CD14-positive monocyte (primary cell): ENCODE data around the gene PYGO2. TPM values are rescaled to one million over a fixed set of nuclear protein-coding genes. Genes with fewer than 3 reads are reported as not detected.

Source experiments
- DNase-seq, 3 donors: peaks; one replicate each; pipeline ENCODE4 v3.0.0-alpha.2; 2011 to 2022
- H2AFZ ChIP-seq: 2 replicates; pipeline ENCODE4 v1.6.0; 2012; ENCODE audit warnings: mild to moderate bottlenecking, low read depth, low read length, inconsistent platforms; ENCODE audit not compliant: insufficient read depth, poor library complexity, severe bottlenecking
- H3K27ac ChIP-seq, 2 donors: 1 replicate in 1 of 2; 2 replicates in 1 of 2; pipeline ENCODE4 v1.5.1; 2012 to 2013; ENCODE audit warnings: low read length in 2 of 2, control low read depth in 1 of 2, inconsistent platforms in 1 of 2, low read depth in 1 of 2, mild to moderate bottlenecking in 1 of 2
- H3K27me3 ChIP-seq, 2 donors: one replicate each; pipeline versions ENCODE4 v1.6.0 to v1.6.1; 2011 to 2013; ENCODE audit warnings: low read length in 2 of 2; ENCODE audit not compliant: control insufficient read depth in 2 of 2, insufficient read depth in 2 of 2
- H3K36me3 ChIP-seq, 2 donors: replicated peaks in 1 of 2; 1 replicate in 1 of 2; 2 replicates in 1 of 2; pipeline versions ENCODE4 v1.5.1 to v1.6.1; 2012 to 2013; ENCODE audit warnings: low read length in 2 of 2, control low read depth in 1 of 2, inconsistent platforms in 1 of 2, mild to moderate bottlenecking in 1 of 2; ENCODE audit not compliant: insufficient read depth in 2 of 2, control insufficient read depth in 1 of 2
- H3K4me1 ChIP-seq, 2 donors: 1 replicate in 1 of 2; 2 replicates in 1 of 2; pipeline versions ENCODE4 v1.5.1 to v1.6.1; 2012 to 2013; ENCODE audit warnings: low read length in 2 of 2, control low read depth in 1 of 2, inconsistent platforms in 1 of 2, mild to moderate bottlenecking in 1 of 2, moderate library complexity in 1 of 2; ENCODE audit not compliant: insufficient read depth in 2 of 2, control insufficient read depth in 1 of 2
- H3K4me2 ChIP-seq: replicated peaks from 2 replicates; pipeline ENCODE3; 2012; ENCODE audit warnings: low read length, moderate library complexity, mild to moderate bottlenecking; ENCODE audit not compliant: poor library complexity, severe bottlenecking; ENCODE audit errors: extremely low read depth
- H3K4me3 ChIP-seq, 3 experiments: fragments of 200-600 bp in 1 of 3; sonication (generic) in 1 of 3; replicated peaks in 1 of 3; 1 replicate in 2 of 3; 2 replicates in 1 of 3; pipeline ENCODE4 v1.5.1; 2011 to 2013; ENCODE audit warnings: low read length in 3 of 3, mild to moderate bottlenecking in 3 of 3, control low read depth in 2 of 3, low read depth in 2 of 3, inconsistent platforms in 1 of 3, moderate library complexity in 1 of 3
- H3K79me2 ChIP-seq: 2 replicates; pipeline ENCODE4 v1.6.0; 2012; ENCODE audit warnings: mild to moderate bottlenecking, control low read depth, inconsistent platforms, low read length, moderate library complexity; ENCODE audit not compliant: insufficient read depth
- H3K9ac ChIP-seq: 2 replicates; pipeline ENCODE4 v1.6.0; 2017; ENCODE audit warnings: low read length, mild to moderate bottlenecking; ENCODE audit not compliant: insufficient read depth, poor library complexity, severe bottlenecking
- H3K9me3 ChIP-seq, 2 donors: replicated peaks in 1 of 2; 1 replicate in 1 of 2; 2 replicates in 1 of 2; pipeline versions ENCODE4 v1.5.1 to v1.6.1; 2012 to 2013; ENCODE audit warnings: low read length in 2 of 2, control low read depth in 1 of 2; ENCODE audit not compliant: control insufficient read depth in 1 of 2, insufficient read depth in 1 of 2
- H4K20me1 ChIP-seq: 2 replicates; pipeline ENCODE4 v1.6.0; 2012; ENCODE audit warnings: mild to moderate bottlenecking, low read length, control low read depth, moderate library complexity; ENCODE audit not compliant: insufficient read depth
- H3K27ac Mint-ChIP-seq, 7 donors: one replicate each; pipeline ENCODE4 v1.8.0; 2020; ENCODE audit warnings: mild to moderate bottlenecking in 7 of 7, mixed read lengths in 7 of 7, moderate library complexity in 6 of 7, inconsistent platforms in 2 of 7
- H3K27me3 Mint-ChIP-seq, 3 donors: one replicate each; pipeline ENCODE4 v1.8.0; 2021 to 2022; ENCODE audit warnings: low read depth in 3 of 3, mild to moderate bottlenecking in 3 of 3, mixed read lengths in 3 of 3, moderate library complexity in 3 of 3, inconsistent platforms in 1 of 3
- H3K36me3 Mint-ChIP-seq, 2 donors: one replicate each; pipeline ENCODE4 v1.8.0; 2020; ENCODE audit warnings: mixed read lengths in 2 of 2, inconsistent platforms in 1 of 2, mild to moderate bottlenecking in 1 of 2
- H3K4me1 Mint-ChIP-seq: one replicate; pipeline ENCODE4 v1.8.0; 2020; ENCODE audit warnings: mild to moderate bottlenecking, mixed read lengths
- H3K4me3 Mint-ChIP-seq, 2 donors: one replicate each; pipeline ENCODE4 v1.8.0; 2020; ENCODE audit warnings: mild to moderate bottlenecking in 2 of 2, mixed read lengths in 2 of 2, moderate library complexity in 1 of 2
- H3K9me3 Mint-ChIP-seq, 7 donors: one replicate each; pipeline ENCODE4 v1.8.0; 2020 to 2022; ENCODE audit warnings: mixed read lengths in 7 of 7, mild to moderate bottlenecking in 6 of 7, moderate library complexity in 6 of 7, inconsistent platforms in 2 of 7
- CTCF ChIP-seq: fragments of 200-600 bp; IDR thresholded peaks from one replicate; pipeline ENCODE4 v1.8.0; 2022; ENCODE audit warnings: antibody characterized with exemption, mild to moderate bottlenecking
- WGBS: methylation state at CpG from one replicate; pipeline ENCODE4 v1.1.5; 2013; ENCODE audit warnings: missing lambda C conversion rate; ENCODE audit not compliant: insufficient coverage; 5-methylcytosine and 5-hydroxymethylcytosine counted together
- intact Hi-C, 2 donors: fragments of 100-400 bp; cut with micrococcal nuclease; formaldehyde crosslinking; loops; one replicate each; pipeline versions ENCODE4 v1.15.0 to v1.15.1; 2023
- polyA plus RNA-seq, 3 donors: library from polyadenylated mRNA; depleted of rRNA in 1 of 3; unstranded in 2 of 3; stranded (reverse) in 1 of 3; fragments of 300-500 nt in 2 of 3; fragments of >200 nt in 1 of 3; fragmentation: Illumina TruSeq in 2 of 3; gene quantifications; 1 replicate in 2 of 3; 2 replicates in 1 of 3; pipeline ENCODE4 v1.2.3, GENCODE V29; 2012 to 2021

The PYGO2 gene
- polyA plus RNA-seq, 3 donors, result 8.2 to 12.5 (median 12.0) TPM

- H3K27ac ChIP-seq, result no peak overlapping the region
- H3K9me3 ChIP-seq, result no peaks in the 10 kb centered on the region
- no peaks in the 10 kb centered on the region for H3K27me3 ChIP-seq
- Mint-ChIP-seq H3K4me3 (no peak overlapping the region), H3K4me1 (peaks cover 52% of the 10 kb centered on the region), H3K36me3 (peaks cover 26 to 33% of the 10 kb centered on the region in 2 donors), H3K27ac (peak overlapping the region in 1 of 7 donors; percentile 21), H3K27me3 (peaks cover 0 to 5% (median 1%) of the 10 kb centered on the region in 3 donors), H3K9me3 (no peaks in the 10 kb centered on the region)
- no peak overlapping the region for H3K4me3 ChIP-seq
- 90% methylated on average over 2 of the region's 2 CpGs for WGBS
- no peak overlapping the region for H3K9ac ChIP-seq
- H4K20me1 ChIP-seq, result peaks cover 36% of the 10 kb centered on the region
- peaks cover 17 to 31% of the 10 kb centered on the region in 2 donors for H3K36me3 ChIP-seq
- TF ChIP-seq CTCF, result no peak
- intact Hi-C loops, result no loop called here
- H3K4me2 ChIP-seq, result no peak overlapping the region
- no peak for DNase-seq
- H2AFZ ChIP-seq, result no peak overlapping the region
- H3K4me1 ChIP-seq, result peaks cover 29 to 45% of the 10 kb centered on the region in 2 donors
- H3K79me2 ChIP-seq, result peaks cover 33% of the 10 kb centered on the region
These were observed 8.0 kb downstream of the PYGO2 start for GRCh38 chr1:154953611-154954038.

- 84% methylated on average over 4 of the region's 6 CpGs for whole genome bisulfite sequencing
- Histone ChIP-seq H3K4me3 (no peak overlapping the region), H3K9ac (no peak overlapping the region), H4K20me1 (peaks cover 36% of the 10 kb centered on the region), H3K27me3 (no peaks in the 10 kb centered on the region), H3K79me2 (peaks cover 31% of the 10 kb centered on the region), H2AFZ (no peak overlapping the region), H3K4me2 (no peak overlapping the region), H3K36me3 (peaks cover 23 to 34% of the 10 kb centered on the region in 2 donors), H3K27ac (no peak overlapping the region), H3K9me3 (no peaks in the 10 kb centered on the region), H3K4me1 (peaks cover 29 to 45% of the 10 kb centered on the region in 2 donors)
- intact Hi-C loops, result no loop called here
- Mint-ChIP-seq H3K27ac (peak overlapping the region in 3 of 7 donors; percentile 18 to 38 (median 37)), H3K27me3 (peaks cover 0 to 5% (median 1%) of the 10 kb centered on the region in 3 donors), H3K9me3 (no peaks in the 10 kb centered on the region), H3K4me1 (peaks cover 52% of the 10 kb centered on the region), H3K4me3 (no peak overlapping the region), H3K36me3 (peaks cover 30 to 39% of the 10 kb centered on the region in 2 donors)
- TF ChIP-seq CTCF, result no peak
- DNase-seq, result no peak
These were observed 8.9 kb downstream of the PYGO2 start for GRCh38 chr1:154952664-154953063.
